ENCODE measurements around the gene CHI3L1.

The CHI3L1 gene

GRCh38 chr1:203210350-203210749 is 23.8 kb upstream of the CHI3L1 start:
- H3K4me1 ChIP-seq (ENCODE audit: insufficient read depth, low read length), result peaks cover 7% of the 10 kb centered on the region; the same call in 1 of the 2 replicates
- TF ChIP-seq, protein P1, sequence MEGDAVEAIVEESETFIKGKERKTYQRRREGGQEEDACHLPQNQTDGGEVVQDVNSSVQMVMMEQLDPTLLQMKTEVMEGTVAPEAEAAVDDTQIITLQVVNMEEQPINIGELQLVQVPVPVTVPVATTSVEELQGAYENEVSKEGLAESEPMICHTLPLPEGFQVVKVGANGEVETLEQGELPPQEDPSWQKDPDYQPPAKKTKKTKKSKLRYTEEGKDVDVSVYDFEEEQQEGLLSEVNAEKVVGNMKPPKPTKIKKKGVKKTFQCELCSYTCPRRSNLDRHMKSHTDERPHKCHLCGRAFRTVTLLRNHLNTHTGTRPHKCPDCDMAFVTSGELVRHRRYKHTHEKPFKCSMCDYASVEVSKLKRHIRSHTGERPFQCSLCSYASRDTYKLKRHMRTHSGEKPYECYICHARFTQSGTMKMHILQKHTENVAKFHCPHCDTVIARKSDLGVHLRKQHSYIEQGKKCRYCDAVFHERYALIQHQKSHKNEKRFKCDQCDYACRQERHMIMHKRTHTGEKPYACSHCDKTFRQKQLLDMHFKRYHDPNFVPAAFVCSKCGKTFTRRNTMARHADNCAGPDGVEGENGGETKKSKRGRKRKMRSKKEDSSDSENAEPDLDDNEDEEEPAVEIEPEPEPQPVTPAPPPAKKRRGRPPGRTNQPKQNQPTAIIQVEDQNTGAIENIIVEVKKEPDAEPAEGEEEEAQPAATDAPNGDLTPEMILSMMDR (IDR thresholded peaks at IDR 0.05; ENCODE audit: borderline replicate concordance, extremely low read depth, low read length, poor library complexity, severe bottlenecking), result no peak
- TF ChIP-seq EZH2 (IDR thresholded peaks at IDR 0.05; ENCODE audit: borderline replicate concordance, low read depth, low read length, severe bottlenecking), result no peak
- H3K4me3 ChIP-seq (ENCODE audit: low read depth in 1 of 2, low read length in 2 of 2), result no peak overlapping the region
- no peaks in the 10 kb centered on the region for H3K36me3 ChIP-seq (ENCODE audit: insufficient read depth, low read length)
- H3K79me2 ChIP-seq (ENCODE audit: insufficient read depth, low read length), result no peaks in the 10 kb centered on the region
- H3K27ac ChIP-seq (ENCODE audit: low read length), result no peak overlapping the region
- no peak for ATAC-seq (ENCODE audit: insufficient read depth, low read depth)
- H3K9ac ChIP-seq (ENCODE audit: low read depth, low read length), result no peak overlapping the region
- H3K9me3 ChIP-seq (ENCODE audit: insufficient read depth, low read length, severe bottlenecking), result no peaks in the 10 kb centered on the region
- H2AFZ ChIP-seq (ENCODE audit: low read depth, low read length), result no peak overlapping the region
- no peak for DNase-seq
- H3K27me3 ChIP-seq (ENCODE audit: insufficient read depth, low read length, poor library complexity), result no peaks in the 10 kb centered on the region
- no peaks in the 10 kb centered on the region for H4K20me1 ChIP-seq (ENCODE audit: insufficient read depth, low read length)
- H3K4me2 ChIP-seq (ENCODE audit: insufficient read depth, low read length), result no peak overlapping the region

DNA sequence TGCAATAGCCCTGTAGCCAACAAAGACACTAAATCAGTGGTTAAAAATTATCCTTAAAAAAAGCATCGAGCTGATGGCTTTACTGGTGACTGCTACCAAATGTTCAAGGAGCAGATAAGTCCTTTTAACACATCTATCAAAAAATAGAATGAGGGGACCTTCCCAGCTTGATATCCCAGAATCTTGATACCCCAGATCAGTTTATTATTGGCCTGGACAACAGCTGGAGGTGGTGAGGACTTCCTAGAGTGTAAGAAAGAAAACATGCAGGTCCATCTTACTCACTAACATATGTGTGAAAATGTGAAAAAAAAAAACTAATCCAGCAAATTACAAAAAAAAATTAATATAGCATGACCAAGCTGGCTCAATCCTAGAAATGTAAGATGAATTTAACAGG is 21.7 kb upstream of the CHI3L1 start:
- Histone ChIP-seq H2AFZ (ENCODE audit: low read depth, low read length) (no peak overlapping the region), H3K79me2 (ENCODE audit: insufficient read depth, low read length) (no peaks in the 10 kb centered on the region), H3K9me3 (ENCODE audit: insufficient read depth, low read length, severe bottlenecking) (no peaks in the 10 kb centered on the region), H4K20me1 (ENCODE audit: insufficient read depth, low read length) (no peaks in the 10 kb centered on the region), H3K27ac (ENCODE audit: low read length) (no peak overlapping the region), H3K36me3 (ENCODE audit: insufficient read depth, low read length) (no peaks in the 10 kb centered on the region), H3K4me1 (ENCODE audit: insufficient read depth, low read length) (no peaks in the 10 kb centered on the region), H3K9ac (ENCODE audit: low read depth, low read length) (no peak overlapping the region), H3K27me3 (ENCODE audit: insufficient read depth, low read length, poor library complexity) (peaks cover 5% of the 10 kb centered on the region), H3K4me2 (ENCODE audit: insufficient read depth, low read length) (no peak overlapping the region), H3K4me3 (ENCODE audit: low read depth in 1 of 2, low read length in 2 of 2) (no peak overlapping the region)
- TF ChIP-seq, protein P1 (IDR thresholded peaks at IDR 0.05; ENCODE audit: borderline replicate concordance, extremely low read depth, low read length, poor library complexity, severe bottlenecking), result no peak
- no peak for TF ChIP-seq EZH2 (IDR thresholded peaks at IDR 0.05; ENCODE audit: borderline replicate concordance, low read depth, low read length, severe bottlenecking)
- DNase-seq (no peak), ATAC-seq (ENCODE audit: insufficient read depth, low read depth) (no peak)

DNA sequence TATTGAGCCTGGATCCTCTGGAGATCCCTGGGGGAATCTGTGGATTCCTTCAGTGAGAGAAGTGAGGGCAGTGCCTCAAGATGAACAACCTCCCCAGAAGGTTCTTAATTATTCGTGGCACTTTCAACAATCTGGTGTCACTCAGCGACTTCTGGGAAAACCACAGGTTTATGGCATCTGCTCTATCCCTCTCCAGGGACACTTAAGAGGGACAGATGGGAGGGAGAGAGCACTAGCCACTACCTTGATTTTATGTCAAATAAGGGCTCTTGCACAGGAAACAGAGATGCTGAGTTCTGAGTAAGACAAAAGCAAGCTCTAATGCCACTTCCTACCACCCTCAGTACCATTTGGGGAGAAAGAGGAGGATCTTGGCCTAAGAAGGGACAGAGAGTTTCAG is 21.2 kb upstream of the CHI3L1 start:
- no peak overlapping the region for H2AFZ ChIP-seq (ENCODE audit: low read depth, low read length)
- DNase-seq, result no peak

More for the DNA sequence above, 21.2 kb upstream of the CHI3L1 start:
- peaks cover 8% of the 10 kb centered on the region for H3K27me3 ChIP-seq (ENCODE audit: insufficient read depth, low read length, poor library complexity)
- no peak for TF ChIP-seq EZH2 (IDR thresholded peaks at IDR 0.05; ENCODE audit: borderline replicate concordance, low read depth, low read length, severe bottlenecking)
- TF ChIP-seq, protein P1 (IDR thresholded peaks at IDR 0.05; ENCODE audit: borderline replicate concordance, extremely low read depth, low read length, poor library complexity, severe bottlenecking), result no peak
- H3K4me2 ChIP-seq (ENCODE audit: insufficient read depth, low read length), result no peak overlapping the region
- H4K20me1 ChIP-seq (ENCODE audit: insufficient read depth, low read length), result no peaks in the 10 kb centered on the region
- H3K27ac ChIP-seq (ENCODE audit: low read length), result no peak overlapping the region
- H3K4me3 ChIP-seq (ENCODE audit: low read depth in 1 of 2, low read length in 2 of 2), result no peak overlapping the region
- H3K4me1 ChIP-seq (ENCODE audit: insufficient read depth, low read length), result no peaks in the 10 kb centered on the region
- no peaks in the 10 kb centered on the region for H3K79me2 ChIP-seq (ENCODE audit: insufficient read depth, low read length)
- H3K9me3 ChIP-seq (ENCODE audit: insufficient read depth, low read length, severe bottlenecking), result no peaks in the 10 kb centered on the region
- no peaks in the 10 kb centered on the region for H3K36me3 ChIP-seq (ENCODE audit: insufficient read depth, low read length)
- no peak for ATAC-seq (ENCODE audit: insufficient read depth, low read depth)
- H3K9ac ChIP-seq (ENCODE audit: low read depth, low read length), result no peak overlapping the region

All from DND-41 (cell line).